Measurements from ENCODE around the gene LARGE2.

LARGE2 gene

DNA sequence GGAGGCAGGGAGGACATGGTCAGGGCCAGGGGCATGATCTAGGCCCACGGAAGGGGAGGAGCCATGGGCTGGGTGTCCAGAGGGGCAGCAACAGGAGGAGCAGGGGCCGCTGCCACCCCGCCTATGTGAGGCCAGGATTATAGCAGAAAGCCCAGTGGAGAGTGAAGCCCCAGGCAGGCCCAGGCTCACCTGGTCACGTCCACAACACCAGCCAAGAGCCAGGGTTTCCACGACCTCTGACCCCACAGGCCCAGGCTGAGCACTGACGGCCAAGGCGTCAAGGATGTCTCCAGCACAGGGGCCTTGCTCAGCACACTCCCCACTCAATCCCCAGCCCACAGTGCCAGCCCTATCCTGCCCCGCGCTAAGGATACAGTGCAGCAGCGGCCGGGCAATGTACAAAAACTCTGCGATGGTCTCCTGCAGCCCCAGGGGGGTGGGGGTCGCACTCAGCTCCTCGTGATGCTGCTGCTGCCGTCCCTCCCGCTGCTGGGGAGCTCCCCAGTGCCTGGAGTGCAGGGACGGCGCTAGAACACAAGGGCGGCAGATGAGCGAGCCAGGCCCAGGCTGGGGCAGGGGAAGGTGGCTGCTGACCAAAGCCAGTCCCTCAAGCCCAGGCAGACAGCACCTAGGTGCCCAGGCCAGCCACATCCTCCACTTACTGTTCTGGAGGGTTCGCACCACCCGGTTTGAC lies 8.4 kb upstream of the LARGE2 start:
- TF ChIP-seq SIN3A (IDR thresholded peaks at IDR 0.05; ENCODE audit: borderline replicate concordance, insufficient read depth, low read length) (no peak), POLR2AphosphoS5 (IDR thresholded peaks at IDR 0.05; ENCODE audit: low read depth, low read length) (no peak), FOXP2 (optimal IDR thresholded peaks at IDR 0.05; ENCODE audit: borderline replicate concordance, extremely low read depth, extremely low read length, insufficient read depth) (no peak), TAF1 (IDR thresholded peaks at IDR 0.05; ENCODE audit: borderline replicate concordance, insufficient read depth, low read length) (no peak)
- TF ChIP-seq, protein P1, sequence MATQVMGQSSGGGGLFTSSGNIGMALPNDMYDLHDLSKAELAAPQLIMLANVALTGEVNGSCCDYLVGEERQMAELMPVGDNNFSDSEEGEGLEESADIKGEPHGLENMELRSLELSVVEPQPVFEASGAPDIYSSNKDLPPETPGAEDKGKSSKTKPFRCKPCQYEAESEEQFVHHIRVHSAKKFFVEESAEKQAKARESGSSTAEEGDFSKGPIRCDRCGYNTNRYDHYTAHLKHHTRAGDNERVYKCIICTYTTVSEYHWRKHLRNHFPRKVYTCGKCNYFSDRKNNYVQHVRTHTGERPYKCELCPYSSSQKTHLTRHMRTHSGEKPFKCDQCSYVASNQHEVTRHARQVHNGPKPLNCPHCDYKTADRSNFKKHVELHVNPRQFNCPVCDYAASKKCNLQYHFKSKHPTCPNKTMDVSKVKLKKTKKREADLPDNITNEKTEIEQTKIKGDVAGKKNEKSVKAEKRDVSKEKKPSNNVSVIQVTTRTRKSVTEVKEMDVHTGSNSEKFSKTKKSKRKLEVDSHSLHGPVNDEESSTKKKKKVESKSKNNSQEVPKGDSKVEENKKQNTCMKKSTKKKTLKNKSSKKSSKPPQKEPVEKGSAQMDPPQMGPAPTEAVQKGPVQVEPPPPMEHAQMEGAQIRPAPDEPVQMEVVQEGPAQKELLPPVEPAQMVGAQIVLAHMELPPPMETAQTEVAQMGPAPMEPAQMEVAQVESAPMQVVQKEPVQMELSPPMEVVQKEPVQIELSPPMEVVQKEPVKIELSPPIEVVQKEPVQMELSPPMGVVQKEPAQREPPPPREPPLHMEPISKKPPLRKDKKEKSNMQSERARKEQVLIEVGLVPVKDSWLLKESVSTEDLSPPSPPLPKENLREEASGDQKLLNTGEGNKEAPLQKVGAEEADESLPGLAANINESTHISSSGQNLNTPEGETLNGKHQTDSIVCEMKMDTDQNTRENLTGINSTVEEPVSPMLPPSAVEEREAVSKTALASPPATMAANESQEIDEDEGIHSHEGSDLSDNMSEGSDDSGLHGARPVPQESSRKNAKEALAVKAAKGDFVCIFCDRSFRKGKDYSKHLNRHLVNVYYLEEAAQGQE (IDR thresholded peaks at IDR 0.05; ENCODE audit: insufficient read depth in 1 of 2, low read depth in 2 of 2, low read length in 2 of 2) = no peak

DNA sequence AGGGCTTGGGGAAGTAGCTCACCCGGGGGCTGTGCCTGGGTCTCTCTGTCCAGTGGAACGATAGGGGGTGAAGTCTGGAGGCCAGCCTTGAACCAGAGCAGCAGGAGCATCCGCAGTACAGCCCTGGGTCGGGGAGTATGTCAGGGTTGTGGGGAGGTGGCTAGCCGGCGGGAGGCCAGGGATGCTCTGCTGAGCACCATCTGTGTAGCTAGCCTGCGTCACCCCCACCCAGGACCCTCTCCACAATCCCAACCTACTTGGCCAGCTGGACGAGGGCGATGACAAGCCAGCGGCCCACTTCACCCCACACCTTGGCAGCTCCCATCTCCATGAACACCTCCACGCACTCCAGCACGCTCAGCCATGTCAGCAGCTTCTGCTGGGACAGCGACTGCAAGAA lies 7.0 kb upstream of the LARGE2 start:
- TF ChIP-seq SIN3A (IDR thresholded peaks at IDR 0.05; ENCODE audit: borderline replicate concordance, insufficient read depth, low read length) = no peak
- no peak for TF ChIP-seq TAF1 (IDR thresholded peaks at IDR 0.05; ENCODE audit: borderline replicate concordance, insufficient read depth, low read length)
- TF ChIP-seq, protein P1 (IDR thresholded peaks at IDR 0.05; ENCODE audit: insufficient read depth in 1 of 2, low read depth in 2 of 2, low read length in 2 of 2) = no peak
- no peak for TF ChIP-seq POLR2AphosphoS5 (IDR thresholded peaks at IDR 0.05; ENCODE audit: low read depth, low read length)

DNA sequence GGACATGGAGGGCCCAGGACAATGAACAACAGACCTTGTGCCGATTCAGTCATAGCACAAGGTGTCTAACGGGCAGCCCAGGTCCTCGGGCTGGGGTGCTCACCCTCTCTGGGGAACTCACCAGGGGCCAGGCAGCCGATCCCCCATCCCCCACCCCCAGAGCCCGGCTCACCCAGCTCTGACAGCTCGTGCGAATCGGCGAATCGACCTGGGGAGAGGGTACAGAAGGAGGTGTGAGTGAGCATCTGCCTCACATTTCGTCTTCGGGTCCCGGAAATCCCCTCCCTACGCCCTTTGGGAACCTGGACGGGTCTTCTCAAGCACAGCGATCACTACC lies 5.2 kb upstream of the LARGE2 start:
- TF ChIP-seq FOXP2 (optimal IDR thresholded peaks at IDR 0.05; ENCODE audit: borderline replicate concordance, extremely low read depth, extremely low read length, insufficient read depth) (no peak), SIN3A (IDR thresholded peaks at IDR 0.05; ENCODE audit: borderline replicate concordance, insufficient read depth, low read length) (no peak), POLR2AphosphoS5 (IDR thresholded peaks at IDR 0.05; ENCODE audit: low read depth, low read length) (no peak), TAF1 (IDR thresholded peaks at IDR 0.05; ENCODE audit: borderline replicate concordance, insufficient read depth, low read length) (no peak)
- TF ChIP-seq, protein P1 (IDR thresholded peaks at IDR 0.05; ENCODE audit: insufficient read depth in 1 of 2, low read depth in 2 of 2, low read length in 2 of 2) = no peak

DNA sequence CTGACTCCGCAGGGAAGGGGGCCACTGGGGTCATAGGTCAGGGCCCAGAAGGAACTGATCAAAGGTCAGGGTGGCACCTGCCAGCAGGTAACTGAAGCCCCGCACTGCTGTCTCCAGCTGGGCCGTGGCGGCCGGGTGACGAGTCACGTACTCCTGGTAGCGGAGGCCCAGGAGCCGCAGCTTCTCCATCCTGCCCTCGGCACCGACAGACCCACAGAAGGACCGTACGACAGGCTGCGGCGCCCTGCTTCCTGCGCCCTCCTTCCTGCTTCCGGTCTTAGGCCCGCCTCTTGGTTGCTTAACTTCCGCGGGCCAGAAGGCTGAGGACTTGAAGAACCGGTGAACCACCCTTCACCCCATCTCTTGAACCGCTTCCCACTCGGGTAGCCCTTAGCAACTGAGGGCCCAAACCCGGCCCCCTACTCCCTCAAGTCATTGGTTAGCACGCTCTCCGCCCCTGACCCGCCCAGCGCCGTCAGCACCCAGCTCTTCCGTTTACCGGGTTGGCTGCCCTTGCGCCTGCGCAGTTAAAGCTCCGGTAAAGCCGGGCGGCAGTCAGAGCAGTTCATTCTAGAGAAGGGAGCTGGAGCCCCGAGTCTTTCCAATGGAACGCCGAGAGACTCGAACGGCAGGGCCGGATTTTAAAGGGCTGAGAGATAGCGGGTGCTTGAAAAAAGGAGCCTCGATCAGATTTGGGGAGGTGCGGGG lies 4.7 kb upstream of the LARGE2 start, which contains the start of gene PEX16:
Gene PEX16 (minus strand): TSS at position 255 of the 708 bp plus-strand sequence. CDS start 66 bp downstream, at position 189.
- peak; percentile 82 for TF ChIP-seq POLR2AphosphoS5 (IDR thresholded peaks at IDR 0.05; ENCODE audit: low read depth, low read length)
- TF ChIP-seq TAF1 (IDR thresholded peaks at IDR 0.05; ENCODE audit: borderline replicate concordance, insufficient read depth, low read length) = peak; percentile 63; the same call in 1 of the 2 replicates
- TF ChIP-seq, protein P1 (IDR thresholded peaks at IDR 0.05; ENCODE audit: insufficient read depth in 1 of 2, low read depth in 2 of 2, low read length in 2 of 2) = no peak
- no peak for TF ChIP-seq FOXP2 (optimal IDR thresholded peaks at IDR 0.05; ENCODE audit: borderline replicate concordance, extremely low read depth, extremely low read length, insufficient read depth)
- TF ChIP-seq SIN3A (IDR thresholded peaks at IDR 0.05; ENCODE audit: borderline replicate concordance, insufficient read depth, low read length) = peak; percentile 91; the same call in 1 of the 2 replicates

Data from PFSK-1 (cell line).